HepG2 (cell line): ENCODE measurements around the gene PHF2. TPM values are rescaled to one million over a fixed set of nuclear protein-coding genes. Genes with fewer than 3 reads are reported as not detected.

Experiments
- ATAC-seq: fragments of 200-7000 bp; cut with Tn5 transposase; 3 replicates; pipeline ENCODE4 v1.9.1; 2020; ENCODE audit warnings: mild to moderate bottlenecking, moderate library complexity
- BruUV-seq: library from RNA; stranded (reverse); fragments of 400-500 nt; replicated peaks from 2 replicates; lab custom pipeline; 2021; lab: Mats Ljungman, UMichigan
- CTCF ChIA-PET: fragments of 300-600 bp; formaldehyde crosslinking; extraction: SDS; loops from one replicate; lab custom pipeline; 2021; ENCODE audit warnings: low total read pairs, inconsistent platforms, low intra/inter-chr PET ratio; lab: Yijun Ruan, JAX
- POLR2A ChIA-PET: fragments of 350-600 bp; sonication (Branson Sonifier 250); formaldehyde crosslinking; loops from one replicate; lab custom pipeline; 2020; ENCODE audit warnings: antibody characterized with exemption, inconsistent platforms; lab: Yijun Ruan, JAX
- DNase-seq: peaks from one replicate; pipeline ENCODE4 v3.0.0-alpha.2; 2015; ENCODE audit warnings: low spot score
- FAIRE-seq: peaks from 3 replicates; lab custom pipeline; 2011; peaks lifted over from hg19 to GRCh38; lab: Jason Lieb, UNC
- H2AFZ ChIP-seq: one replicate; pipeline ENCODE4 v1.6.1; 2011; ENCODE audit warnings: low read length, inconsistent platforms
- H3K27ac ChIP-seq: fragments of 300-600 bp; 3 replicates; pipeline ENCODE4 v1.8.0; 2011; ENCODE audit warnings: mixed run types, mild to moderate bottlenecking, mixed read lengths, low read length, inconsistent platforms; ENCODE audit not compliant: insufficient read depth; ENCODE audit errors: extremely low read length
- H3K27me3 ChIP-seq, 2 experiments: fragments of 200-600 bp in 1 of 2; 2 replicates in 1 of 2; 3 replicates in 1 of 2; pipeline versions ENCODE4 v1.6.0 to v1.8.0; 2011; ENCODE audit warnings: low read length in 2 of 2, mild to moderate bottlenecking in 2 of 2, moderate library complexity in 2 of 2, inconsistent platforms in 1 of 2; ENCODE audit not compliant: insufficient read depth in 2 of 2, control insufficient read depth in 1 of 2
- H3K36me3 ChIP-seq, 2 experiments: fragments of 200-600 bp in 1 of 2; replicated peaks in 1 of 2; 2 replicates in 1 of 2; 3 replicates in 1 of 2; pipeline versions ENCODE4 v1.5.1 to v1.8.0; 2011; ENCODE audit warnings: low read length in 2 of 2, inconsistent platforms in 1 of 2; ENCODE audit not compliant: insufficient read depth in 2 of 2, control insufficient read depth in 1 of 2
- H3K4me1 ChIP-seq: 2 replicates; pipeline ENCODE4 v1.5.1; 2012; ENCODE audit warnings: low read length, inconsistent platforms; ENCODE audit not compliant: insufficient read depth
- H3K4me2 ChIP-seq: 2 replicates; pipeline ENCODE4 v1.6.0; 2011; ENCODE audit warnings: low read depth, low read length, inconsistent platforms
- H3K4me3 ChIP-seq, 3 experiments: fragments of 200-600 bp in 1 of 3; sonication (generic), shearing (Covaris generic) in 1 of 3; replicated peaks in 1 of 3; 2 replicates each; pipeline ENCODE4 v1.5.1; 2011 to 2016; ENCODE audit warnings: low read length in 3 of 3, inconsistent platforms in 2 of 3, low read depth in 2 of 3, mild to moderate bottlenecking in 2 of 3, control low read depth in 1 of 3, mixed read lengths in 1 of 3; ENCODE audit not compliant: insufficient read depth in 1 of 3
- H3K79me2 ChIP-seq: one replicate; pipeline ENCODE4 v1.6.1; 2011; ENCODE audit warnings: low read length, inconsistent platforms; ENCODE audit not compliant: insufficient read depth
- H3K9ac ChIP-seq: 2 replicates; pipeline ENCODE4 v1.6.0; 2011; ENCODE audit warnings: mild to moderate bottlenecking, low read depth, low read length, inconsistent platforms; ENCODE audit not compliant: insufficient read depth
- H3K9me3 ChIP-seq: 2 replicates; pipeline ENCODE4 v1.5.1; 2012; ENCODE audit warnings: mild to moderate bottlenecking, low read length
- H4K20me1 ChIP-seq: 2 replicates; pipeline ENCODE4 v1.6.0; 2011; ENCODE audit warnings: inconsistent platforms, mild to moderate bottlenecking, low read length, moderate library complexity; ENCODE audit not compliant: insufficient read depth
- IRF2 ChIP-seq: IDR thresholded peaks from 2 replicates; pipeline ENCODE4 v1.6.1; 2018; ENCODE audit warnings: missing genetic modification reagents, missing compliant biosample characterization
- MIER2 ChIP-seq: IDR thresholded peaks from 2 replicates; pipeline ENCODE4 v1.6.1; 2016; ENCODE audit warnings: missing biosample characterization, missing genetic modification reagents
- ONECUT2 ChIP-seq: sonication (generic); formaldehyde crosslinking; IDR thresholded peaks from 2 replicates; pipeline ENCODE4 v1.4.0; 2020; ENCODE audit warnings: missing genetic modification reagents
- RCOR2 ChIP-seq: IDR thresholded peaks from 2 replicates; pipeline ENCODE4 v1.6.1; 2016; ENCODE audit warnings: missing biosample characterization, missing genetic modification reagents
- STAT5B ChIP-seq: sonication (generic); formaldehyde crosslinking; IDR thresholded peaks from 2 replicates; pipeline ENCODE4 v1.4.0; 2020; ENCODE audit warnings: missing genetic modification reagents
- ZBTB8A ChIP-seq: sonication (generic); formaldehyde crosslinking; IDR thresholded peaks from 2 replicates; pipeline ENCODE4 v1.4.0; 2020; ENCODE audit warnings: mild to moderate bottlenecking, low read depth, missing genetic modification reagents, borderline replicate concordance
- ZFY ChIP-seq: sonication (generic); formaldehyde crosslinking; IDR thresholded peaks from 2 replicates; pipeline ENCODE4 v1.4.0; 2020; ENCODE audit warnings: missing genetic modification reagents
- ZNF101 ChIP-seq: sonication (generic); formaldehyde crosslinking; IDR thresholded peaks from 2 replicates; pipeline ENCODE4 v1.4.0; 2020; ENCODE audit warnings: mild to moderate bottlenecking, low read depth, missing genetic modification reagents, borderline replicate concordance
- ZNF280D ChIP-seq: sonication (generic); formaldehyde crosslinking; IDR thresholded peaks from 2 replicates; pipeline ENCODE4 v1.5.1; 2020; ENCODE audit warnings: mild to moderate bottlenecking, missing genetic modification reagents
- ZNF747 ChIP-seq: sonication (generic); formaldehyde crosslinking; IDR thresholded peaks from 2 replicates; pipeline ENCODE4 v1.8.1; 2023; ENCODE audit warnings: missing genetic modification reagents, mild to moderate bottlenecking, borderline replicate concordance
- WGBS: methylation state at CpG from one replicate; pipeline ENCODE4 v1.1.6; 2017; ENCODE audit warnings: low lambda C conversion rate; 5-methylcytosine and 5-hydroxymethylcytosine counted together
- in situ Hi-C: cut with HindIII; loops from 2 replicates; pipeline ENCODE4 v1.10.0; 2017; ENCODE audit warnings: low pct_unique_long_range_greater_than_20kb; ENCODE audit not compliant: extremely low pct_ligation_motif_present
- intact Hi-C: fragments of 100-400 bp; cut with micrococcal nuclease; formaldehyde crosslinking; loops from one replicate; pipeline ENCODE4 v1.10.0; 2022; ENCODE audit not compliant: unreplicated experiment
- polyA plus RNA-seq, 8 experiments: library from polyadenylated mRNA; depleted of rRNA in 3 of 8; stranded (reverse) in 7 of 8; unstranded in 1 of 8; fragments of >200 nt; fragmentation: Illumina TruSeq in 4 of 8; extraction: Trizol in 4 of 8; gene quantifications; 2 replicates each; pipeline versions ENCODE4 v1.2.1 to v1.2.3, GENCODE V29; 2011 to 2016; ENCODE audit warnings: low read depth in 4 of 8, missing spikeins in 1 of 8, mixed read lengths in 1 of 8; ENCODE audit not compliant: insufficient read depth in 1 of 8
- total RNA-seq, 5 experiments: library from RNA; depleted of rRNA; stranded (reverse); fragments of >200 nt; fragmentation: Illumina TruSeq; extraction: Trizol; gene quantifications; 2 replicates each; pipeline ENCODE4 v1.2.3, GENCODE V29; 2016; ENCODE audit warnings: low read depth in 1 of 5
- TF ChIP-seq, protein P1 (sequence below): sonication (generic); formaldehyde crosslinking; IDR thresholded peaks from 2 replicates; pipeline ENCODE4 v1.9.0; 2021; ENCODE audit warnings: missing genetic modification reagents, borderline replicate concordance
- TF ChIP-seq, protein P2 (sequence below), 2 experiments: sonication (generic) in 1 of 2; formaldehyde crosslinking in 1 of 2; IDR thresholded peaks; 2 replicates each; pipeline versions ENCODE4 v1.4.0 to v1.6.1; 2016 to 2020; ENCODE audit warnings: borderline replicate concordance in 1 of 2, low read depth in 1 of 2, mild to moderate bottlenecking in 1 of 2, missing genetic modification reagents in 1 of 2

PHF2 gene
- total and polyA plus RNA-seq, 2 of the 13 experiments (the other 11 are each of a cell fraction or from before 2014, with no cell fraction given): 6.6 to 9.1 TPM

- H3K79me2 ChIP-seq: no peaks in the 10 kb centered on the region
Observed at GRCh38 chr9:93667006-93667405, 90.6 kb downstream of the PHF2 start.

More at GRCh38 chr9:93667006-93667405, 90.6 kb downstream of the PHF2 start:
- no peak for FAIRE-seq
- Histone ChIP-seq H3K4me2 (no peak overlapping the region), H3K9me3 (no peaks in the 10 kb centered on the region), H3K36me3 (peaks cover 0 to 2% of the 10 kb centered on the region in 2 experiments; a peak in 2 of 5 replicates), H4K20me1 (no peaks in the 10 kb centered on the region), H3K27me3 (no peaks in the 10 kb centered on the region), H3K9ac (no peak overlapping the region), H3K4me1 (no peaks in the 10 kb centered on the region), H3K27ac (no peak overlapping the region), H2AFZ (no peak overlapping the region), H3K4me3 (no peak overlapping the region)
- intact Hi-C loops (no loop called here), in situ Hi-C loops (no loop called here)
- BruUV-seq: no TSS peak
- ATAC-seq: no peak
- DNase-seq: no peak
- TF ChIP-seq ZNF101 (no peak), RCOR2 (CRISPR knock-in tag) (no peak), ZBTB8A (CRISPR knock-in tag) (no peak), ZNF747 (CRISPR knock-in tag) (no peak), ZNF280D (CRISPR knock-in tag) (no peak), STAT5B (no peak), ZFY (CRISPR knock-in tag) (no peak), ONECUT2 (no peak), MIER2 (CRISPR knock-in tag) (no peak), IRF2 (no peak)
- TF ChIP-seq, protein P1, sequence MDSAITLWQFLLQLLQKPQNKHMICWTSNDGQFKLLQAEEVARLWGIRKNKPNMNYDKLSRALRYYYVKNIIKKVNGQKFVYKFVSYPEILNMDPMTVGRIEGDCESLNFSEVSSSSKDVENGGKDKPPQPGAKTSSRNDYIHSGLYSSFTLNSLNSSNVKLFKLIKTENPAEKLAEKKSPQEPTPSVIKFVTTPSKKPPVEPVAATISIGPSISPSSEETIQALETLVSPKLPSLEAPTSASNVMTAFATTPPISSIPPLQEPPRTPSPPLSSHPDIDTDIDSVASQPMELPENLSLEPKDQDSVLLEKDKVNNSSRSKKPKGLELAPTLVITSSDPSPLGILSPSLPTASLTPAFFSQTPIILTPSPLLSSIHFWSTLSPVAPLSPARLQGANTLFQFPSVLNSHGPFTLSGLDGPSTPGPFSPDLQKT: no peak
- TF ChIP-seq, protein P2, sequence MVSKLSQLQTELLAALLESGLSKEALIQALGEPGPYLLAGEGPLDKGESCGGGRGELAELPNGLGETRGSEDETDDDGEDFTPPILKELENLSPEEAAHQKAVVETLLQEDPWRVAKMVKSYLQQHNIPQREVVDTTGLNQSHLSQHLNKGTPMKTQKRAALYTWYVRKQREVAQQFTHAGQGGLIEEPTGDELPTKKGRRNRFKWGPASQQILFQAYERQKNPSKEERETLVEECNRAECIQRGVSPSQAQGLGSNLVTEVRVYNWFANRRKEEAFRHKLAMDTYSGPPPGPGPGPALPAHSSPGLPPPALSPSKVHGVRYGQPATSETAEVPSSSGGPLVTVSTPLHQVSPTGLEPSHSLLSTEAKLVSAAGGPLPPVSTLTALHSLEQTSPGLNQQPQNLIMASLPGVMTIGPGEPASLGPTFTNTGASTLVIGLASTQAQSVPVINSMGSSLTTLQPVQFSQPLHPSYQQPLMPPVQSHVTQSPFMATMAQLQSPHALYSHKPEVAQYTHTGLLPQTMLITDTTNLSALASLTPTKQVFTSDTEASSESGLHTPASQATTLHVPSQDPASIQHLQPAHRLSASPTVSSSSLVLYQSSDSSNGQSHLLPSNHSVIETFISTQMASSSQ (IDR thresholded peaks at IDR 0.05; ENCODE audit: low read depth): no peak
- TF ChIP-seq, protein P2 (CRISPR knock-in tag; IDR thresholded peaks at IDR 0.05; ENCODE audit: borderline replicate concordance): no peak
- ChIA-PET CTCF (no interaction called here), POLR2A (no interaction called here)
- over 99% methylated on average over 11 of the region's 18 CpGs for WGBS
